SKM-1 treated with dmso at 0.1 percent for 144 hours (cell line): ENCODE data around the gene FAN1.
A peak's percentile ranks its signal among the peaks of the same experiment; 100 is the strongest.

ENCODE experiments used
- DNase-seq: peaks from one replicate; lab custom pipeline; 2025; ENCODE audit not compliant: unreplicated experiment; lab: John Stamatoyannopoulos, UW

FAN1 gene

GRCh38 chr15:30954674-30955073, 51.0 kb downstream of the FAN1 start:
- DNase-seq: no peak

DNA sequence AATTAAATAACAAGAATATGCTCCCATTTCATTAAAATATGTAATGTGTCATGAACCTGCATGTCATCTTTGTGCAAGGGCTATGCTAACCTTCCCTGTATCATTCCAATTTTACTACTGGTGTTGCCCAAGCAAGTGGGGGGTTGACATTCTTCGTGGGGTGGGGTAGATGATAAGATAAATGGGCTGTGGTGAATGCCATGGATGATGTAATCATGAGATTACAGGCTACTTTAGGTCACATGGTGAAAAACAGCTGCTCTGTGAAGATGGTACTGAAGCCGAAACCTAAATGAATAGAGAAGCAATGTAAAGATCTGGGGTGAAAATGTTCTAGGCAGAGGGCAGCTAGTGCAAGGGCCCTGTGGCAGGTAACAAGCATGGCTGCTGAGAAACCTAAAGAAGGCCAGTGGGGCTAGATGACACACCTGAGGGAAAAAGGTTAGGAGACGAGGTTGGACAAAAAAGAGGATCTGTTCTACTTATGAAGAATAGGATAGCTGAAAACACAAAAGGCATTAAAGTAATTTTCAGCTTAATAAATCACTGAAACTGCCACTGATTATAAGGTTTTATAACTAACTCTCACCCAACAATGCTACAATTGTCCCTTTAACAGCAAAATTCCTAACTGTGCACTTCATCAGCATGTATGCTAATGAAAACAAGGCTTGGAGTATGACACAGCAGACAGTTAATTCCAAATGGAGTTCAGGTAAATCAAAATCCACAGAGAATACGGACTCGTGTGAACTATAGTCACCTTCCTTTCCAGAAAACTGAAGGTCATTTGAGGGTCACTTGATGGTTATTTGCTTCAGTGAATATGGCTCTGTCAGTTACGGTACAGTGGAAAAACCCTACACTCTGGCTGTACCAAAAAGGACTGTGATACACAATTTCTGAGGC, 52.8 kb downstream of the FAN1 start:
- DNase-seq: no peak

DNA sequence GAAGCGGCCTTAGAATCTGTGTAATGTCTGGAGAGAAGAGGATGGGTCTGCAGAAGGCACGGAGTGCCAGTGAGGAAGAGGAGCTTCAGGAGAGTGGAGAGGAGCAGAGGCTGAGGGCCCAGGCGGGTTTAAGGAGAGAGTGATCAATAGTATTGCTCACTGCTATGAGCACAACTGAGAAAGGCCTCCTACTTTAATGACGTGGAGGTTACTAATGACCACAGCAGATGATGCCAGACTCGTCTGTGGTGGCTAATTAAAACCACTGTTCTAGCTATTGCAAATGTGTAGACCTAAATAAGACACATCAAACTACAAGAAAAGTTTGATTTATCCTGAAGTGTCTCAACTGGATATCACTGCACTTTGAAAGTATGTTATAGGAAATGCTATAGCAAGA, 54.5 kb downstream of the FAN1 start:
- DNase-seq: no peak

DNA sequence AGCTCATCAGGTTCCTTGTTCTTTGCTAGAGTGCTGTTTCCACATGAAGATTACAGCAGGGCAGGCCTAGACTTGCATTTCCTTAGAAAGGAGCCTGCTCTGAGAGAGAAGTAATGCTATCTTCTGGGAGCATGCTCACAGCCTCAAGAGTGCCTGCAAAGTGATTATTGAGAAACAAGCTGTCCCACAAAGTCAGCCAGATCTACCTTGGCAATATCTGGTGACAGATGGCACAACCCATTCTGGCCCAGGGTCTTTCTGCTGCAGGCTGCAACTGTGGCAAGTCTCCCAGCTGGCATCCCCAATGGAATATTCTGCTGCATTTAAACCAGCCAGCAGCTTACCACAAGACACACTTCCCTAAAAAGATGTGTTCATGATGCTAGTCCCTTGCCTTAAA, 58.4 kb downstream of the FAN1 start:
- peak; percentile 54 for DNase-seq

DNA sequence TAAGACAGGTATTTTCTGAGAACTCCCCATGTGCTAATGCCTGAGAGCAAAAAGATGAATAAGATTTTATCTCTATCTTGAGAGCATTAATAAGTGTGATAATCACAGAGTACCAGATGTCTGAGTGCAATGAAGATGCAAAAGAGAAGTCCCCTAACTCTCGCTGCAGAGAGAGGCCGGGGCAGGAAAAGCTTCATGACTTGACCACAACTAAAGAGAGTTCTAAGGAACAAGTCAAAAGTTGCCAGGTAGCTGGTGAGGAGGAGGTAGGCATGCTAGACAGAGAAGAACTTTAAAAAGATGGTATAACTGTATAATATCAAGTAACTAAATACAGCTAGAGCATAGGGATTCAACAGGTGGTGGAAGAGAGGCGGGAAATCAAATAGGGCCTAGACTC, 58.9 kb downstream of the FAN1 start:
- no peak for DNase-seq

DNA sequence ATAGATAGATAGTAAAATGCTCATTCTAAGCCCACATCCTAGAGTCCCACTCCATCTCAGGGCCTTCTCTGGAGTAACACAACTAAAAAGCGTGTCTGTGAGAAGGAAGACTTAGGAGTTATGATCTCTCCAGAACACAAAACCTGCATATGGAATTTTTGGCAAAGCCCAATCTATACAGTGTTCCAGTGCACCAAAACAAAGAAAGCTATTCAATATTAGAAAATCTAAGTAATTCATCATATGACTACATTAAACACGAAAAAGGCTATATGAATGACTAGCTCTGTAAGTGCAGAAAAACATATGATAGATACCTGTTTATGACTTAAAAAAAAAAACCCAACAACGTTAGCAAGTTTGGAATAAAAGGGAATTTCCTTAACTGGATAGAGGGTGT, 60.0 kb downstream of the FAN1 start:
- DNase-seq: no peak

GRCh38 chr15:30969724-30970123, 66.0 kb downstream of the FAN1 start:
- DNase-seq: no peak

DNA sequence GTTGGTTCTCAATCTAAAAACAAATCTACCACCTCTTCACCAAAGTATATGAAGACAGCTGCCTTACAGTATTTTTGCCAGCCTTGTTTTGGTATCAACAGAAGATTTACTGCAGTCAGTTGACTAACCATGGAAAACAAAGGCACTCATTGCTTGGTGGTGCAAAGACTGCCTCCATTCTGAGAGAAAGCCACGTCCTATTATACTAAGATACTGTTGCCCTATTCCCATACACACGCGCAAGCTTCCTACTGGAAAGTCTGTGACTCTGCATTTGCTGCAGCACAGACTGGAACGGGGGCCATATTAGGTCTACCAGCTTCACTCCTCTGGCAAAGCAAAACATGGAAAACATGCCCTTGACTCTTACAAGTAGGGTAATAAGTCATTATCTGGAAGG, 69.7 kb downstream of the FAN1 start:
- no peak for DNase-seq

- DNase-seq: no peak
Measured at GRCh38 chr15:30974112-30974511, 70.4 kb downstream of the FAN1 start.

- DNase-seq: no peak
Measured at GRCh38 chr15:30978328-30978727, 74.6 kb downstream of the FAN1 start.

DNA sequence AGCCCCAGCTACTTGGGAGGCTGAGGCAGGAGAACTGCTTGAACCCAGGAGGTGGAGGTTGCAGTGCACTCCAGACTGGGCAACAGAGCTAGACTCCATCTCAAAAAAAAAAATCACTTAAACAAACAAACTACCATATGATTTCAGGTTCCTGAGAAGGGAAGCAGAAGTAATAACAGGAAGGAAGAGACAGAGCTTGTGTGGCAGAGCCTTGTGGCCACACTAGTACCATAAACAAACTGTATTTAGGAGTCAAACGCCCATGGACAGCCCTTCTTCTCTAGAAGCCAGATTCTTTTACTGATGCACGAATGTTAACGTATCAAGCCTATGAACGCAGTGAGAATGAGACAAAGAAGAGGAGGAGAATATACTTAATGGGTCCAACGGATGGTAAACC, 75.7 kb downstream of the FAN1 start:
- DNase-seq: peak; percentile 37

GRCh38 chr15:30984118-30984517, 80.4 kb downstream of the FAN1 start:
- no peak for DNase-seq

DNA sequence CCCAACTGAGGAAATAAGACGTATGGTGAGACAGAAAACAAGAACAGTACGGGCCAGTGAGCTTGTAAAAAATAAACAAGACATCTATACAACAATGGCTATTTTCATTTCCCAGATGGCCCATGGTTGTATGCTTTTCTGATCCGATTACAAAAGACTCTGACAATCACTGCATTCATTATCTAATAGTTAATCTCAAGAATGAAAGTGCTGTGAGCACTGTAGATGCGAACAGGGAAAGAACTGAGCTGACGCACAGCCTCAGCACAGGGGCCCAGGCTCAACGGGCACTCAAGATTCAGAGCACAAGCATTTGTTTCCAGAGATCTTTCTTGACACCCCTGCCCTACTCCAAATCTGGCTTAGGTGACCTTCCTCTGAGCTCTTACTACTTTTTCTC, 80.8 kb downstream of the FAN1 start:
- DNase-seq: no peak

DNA sequence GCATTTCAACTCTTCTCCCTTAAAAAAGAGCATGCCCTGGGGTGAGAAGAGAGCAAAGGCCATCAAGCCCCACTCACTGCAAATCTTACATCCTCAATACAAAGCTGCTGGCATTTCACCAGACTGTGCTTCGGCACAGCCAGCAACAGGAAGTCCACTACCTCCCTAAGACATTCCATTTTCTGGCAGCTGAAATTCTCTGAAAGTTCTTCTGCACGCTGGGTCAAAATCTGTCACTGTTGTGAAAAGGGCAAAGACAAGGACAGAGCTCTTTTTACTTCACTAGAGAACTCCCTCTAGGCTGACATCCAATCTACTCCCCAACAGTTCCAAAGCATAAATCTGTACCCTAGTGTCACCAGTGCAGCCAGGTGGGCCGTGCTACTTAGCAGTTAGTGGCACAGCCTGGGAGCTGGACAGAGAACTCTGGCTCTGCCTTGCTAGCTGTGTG, 81.4 kb downstream of the FAN1 start:
- DNase-seq: no peak

GRCh38 chr15:30990036-30990435, 86.3 kb downstream of the FAN1 start:
- no peak for DNase-seq

DNA sequence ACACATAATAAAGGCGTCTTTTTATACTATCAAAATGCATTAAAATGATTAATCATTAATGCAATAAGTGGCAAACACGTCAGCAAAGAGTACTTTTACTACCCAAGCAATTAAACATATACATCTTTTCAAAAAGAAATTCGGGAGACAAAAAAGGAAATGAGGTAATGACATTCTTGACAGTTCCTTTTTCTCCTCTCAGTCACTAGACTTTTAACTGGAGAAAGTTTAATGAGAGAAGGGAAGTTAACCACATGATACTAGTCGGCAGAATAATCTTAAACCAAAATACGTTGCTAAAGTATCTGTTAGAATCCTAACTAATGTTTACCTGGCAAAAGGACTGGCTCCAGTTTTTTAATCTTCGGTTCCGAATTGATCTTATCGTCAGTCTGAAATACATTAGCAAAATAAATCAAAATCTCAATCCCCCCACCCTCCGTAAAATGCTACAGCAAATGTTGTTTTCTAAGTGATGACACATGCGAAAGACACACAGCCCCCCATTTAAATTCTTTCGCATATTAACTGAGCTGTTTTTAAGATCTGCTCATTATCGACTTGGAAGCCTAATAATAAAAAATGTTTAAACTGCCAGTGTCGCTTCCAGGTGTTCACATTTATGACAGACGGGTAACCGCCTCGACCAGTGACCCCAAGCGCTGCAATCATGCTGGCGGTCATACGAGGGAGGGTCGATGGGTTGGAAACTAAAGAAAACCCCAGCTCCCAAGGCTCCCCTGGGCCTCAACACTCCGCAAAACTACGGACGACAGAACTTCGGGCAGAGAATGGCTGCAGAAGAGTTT, 86.9 kb downstream of the FAN1 start:
- DNase-seq: peak; percentile 65

GRCh38 chr15:30991255-30992235, 87.8 kb downstream of the FAN1 start, which contains the start of gene MTMR10:
Gene MTMR10 (minus strand): TSS chr15:30991628. CDS start chr15:30991506, 122 bp downstream.
- peak; percentile 70 for DNase-seq

DNA sequence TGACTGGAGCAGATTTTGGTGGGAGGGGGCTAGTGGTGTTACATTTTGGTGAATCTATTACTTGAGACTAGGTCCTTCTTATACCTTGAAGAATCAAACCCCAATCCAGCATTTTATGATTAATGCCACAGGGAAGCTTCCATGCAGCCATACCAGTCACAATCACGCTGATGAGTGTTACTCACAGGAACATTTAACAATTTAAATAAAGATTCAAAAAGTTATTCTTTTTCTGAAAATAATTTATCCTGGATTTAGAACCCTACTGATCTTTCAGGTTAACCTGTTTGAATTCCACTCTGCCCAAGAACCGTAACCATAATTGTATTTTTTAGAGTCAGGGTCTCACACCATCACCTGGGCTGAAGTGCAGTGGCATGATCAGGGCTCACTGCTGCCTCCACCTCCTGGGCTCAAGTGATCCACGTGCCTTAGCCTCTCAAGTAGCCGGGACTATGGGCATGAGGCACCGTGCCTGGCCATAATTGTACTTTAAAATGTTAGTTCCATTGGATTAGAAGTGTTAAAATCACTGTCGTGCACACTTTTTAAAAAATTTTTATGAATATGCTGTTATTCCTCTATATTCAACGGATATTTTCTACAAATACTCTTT, 88.6 kb downstream of the FAN1 start:
- DNase-seq: no peak
